Right renal pelvis (tissue), 4 donors: ENCODE results near the gene DNAJA2. TPM values are rescaled to one million over a fixed set of nuclear protein-coding genes. Genes with fewer than 3 reads are reported as not detected.
"Not testable (repeated sequence)": the region's sequence is repeated elsewhere in the genome, so short reads cannot be mapped to it uniquely, and the experiment has no call there.

ENCODE experiments used
- DNase-seq, 4 donors: peaks; one replicate each; pipeline ENCODE4 v3.0.0-alpha.2; 2013; ENCODE audit warnings: low read depth in 4 of 4, low spot score in 3 of 4, missing footprints in 1 of 4
- polyA plus RNA-seq, 4 donors: library from polyadenylated mRNA; unstranded; fragments of 120-200 nt; gene quantifications; one replicate each; pipeline ENCODE4 v1.2.1, GENCODE V29; 2013; ENCODE audit not compliant: insufficient read length in 4 of 4

Gene DNAJA2
- polyA plus RNA-seq = 10 to 100 TPM; 79.4 to 94.4 (median 92.0) TPM

DNA sequence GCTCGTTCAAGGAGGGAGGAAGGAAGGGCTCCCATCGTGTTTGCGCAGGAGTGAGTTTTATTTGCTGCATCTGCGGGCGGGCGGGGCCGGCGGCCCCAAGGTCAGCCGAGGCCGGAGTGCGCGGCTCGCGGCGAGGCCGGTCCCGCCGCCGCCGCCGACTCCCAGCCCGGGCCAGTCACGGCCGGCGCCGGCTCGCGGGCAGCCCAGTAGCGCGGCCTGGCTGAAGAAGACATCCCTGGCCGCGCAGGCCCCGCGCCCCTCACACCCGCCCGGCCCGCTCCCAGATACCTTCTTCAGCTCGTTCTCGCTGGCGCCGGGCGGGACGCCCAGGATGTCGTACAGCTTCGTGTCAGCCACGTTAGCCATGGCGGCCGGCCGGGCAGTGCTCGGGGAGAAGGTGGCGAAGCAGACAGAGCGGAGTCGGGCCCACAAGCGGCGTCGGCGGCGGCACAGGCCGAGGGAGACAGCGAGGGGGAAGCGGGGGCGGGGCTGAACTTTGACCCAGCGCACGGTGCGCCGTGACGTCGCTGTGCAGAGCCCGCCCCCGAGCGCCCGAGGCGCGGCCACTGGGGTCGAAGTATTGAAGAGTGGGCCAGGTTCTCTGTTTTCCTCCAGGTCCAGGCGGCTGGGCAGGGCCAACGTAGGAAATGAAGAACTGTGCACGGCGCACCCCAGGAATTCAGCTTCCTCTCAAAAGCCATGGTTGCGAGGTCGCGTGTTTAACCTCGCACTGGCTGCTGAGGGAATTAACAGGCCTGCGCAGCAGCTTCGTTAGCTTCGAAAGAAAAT is at the start of gene DNAJA2:
TSS of gene DNAJA2 (minus strand) at position 468 of the 789 bp plus-strand sequence. CDS start at position 366, 102 bp downstream.
- peak; percentile 84 to 95 (median 87) for DNase-seq

- no peak for DNase-seq
These were observed 46.1 kb upstream of the DNAJA2 start for GRCh38 chr16:47019568-47019967.

DNA sequence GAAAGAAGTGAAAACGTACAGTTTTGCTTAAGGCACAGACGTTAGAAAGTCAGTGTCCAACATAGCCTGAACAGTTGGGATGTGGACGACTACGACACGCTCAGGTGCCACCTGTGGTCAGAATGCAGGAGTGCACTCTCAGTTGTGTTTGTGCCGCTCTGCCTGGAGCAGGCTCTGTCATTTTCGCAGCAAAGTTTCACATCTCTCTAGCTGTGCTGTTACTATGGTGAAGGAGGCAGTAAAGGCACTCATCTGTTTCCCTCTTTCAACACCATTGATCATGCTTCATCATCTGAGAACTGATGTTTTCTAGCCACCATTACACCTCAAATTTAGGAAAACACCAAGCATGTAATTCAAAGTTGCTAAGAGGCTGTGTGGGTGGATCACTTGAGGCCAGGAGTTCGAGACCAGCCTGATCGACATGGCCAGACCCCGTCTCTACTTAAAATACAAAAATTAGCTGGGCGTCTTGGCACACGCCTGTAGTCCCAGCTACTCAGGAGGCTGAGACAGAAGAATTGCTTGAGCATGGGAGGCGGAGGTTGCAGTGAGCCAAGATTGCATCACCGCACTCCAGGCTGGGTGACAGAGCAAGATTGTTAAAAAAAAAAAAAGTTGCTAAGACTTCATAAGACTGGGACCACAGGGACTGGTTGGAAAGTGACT is 44.9 kb upstream of the DNAJA2 start:
- peak in 1 of 4 donors; percentile 26 for DNase-seq

DNA sequence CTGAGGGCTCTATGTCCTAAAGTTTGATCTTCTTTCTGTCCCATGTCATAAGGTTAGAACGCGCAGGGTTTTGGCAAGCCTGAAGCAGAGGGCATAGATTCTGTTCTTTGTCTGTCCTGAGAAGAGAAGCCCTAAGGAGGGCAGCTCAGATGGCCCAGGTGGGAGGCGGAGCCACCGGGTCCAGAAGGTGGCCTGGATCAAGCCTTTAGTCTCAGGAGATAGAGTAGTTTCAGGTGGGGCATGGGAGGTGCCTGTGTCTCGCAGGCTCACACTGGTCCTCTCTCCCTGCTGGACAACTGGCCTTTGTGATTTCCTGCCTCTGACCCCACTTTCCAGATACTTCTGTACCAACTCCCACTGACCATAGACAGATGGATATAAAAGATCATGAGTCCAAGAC is 44.2 kb upstream of the DNAJA2 start:
- no peak for DNase-seq

GRCh38 chr16:47016700-47017133 is 43.2 kb upstream of the DNAJA2 start:
- no peak for DNase-seq

GRCh38 chr16:47013910-47014309 is 40.4 kb upstream of the DNAJA2 start:
- DNase-seq = no peak

DNA sequence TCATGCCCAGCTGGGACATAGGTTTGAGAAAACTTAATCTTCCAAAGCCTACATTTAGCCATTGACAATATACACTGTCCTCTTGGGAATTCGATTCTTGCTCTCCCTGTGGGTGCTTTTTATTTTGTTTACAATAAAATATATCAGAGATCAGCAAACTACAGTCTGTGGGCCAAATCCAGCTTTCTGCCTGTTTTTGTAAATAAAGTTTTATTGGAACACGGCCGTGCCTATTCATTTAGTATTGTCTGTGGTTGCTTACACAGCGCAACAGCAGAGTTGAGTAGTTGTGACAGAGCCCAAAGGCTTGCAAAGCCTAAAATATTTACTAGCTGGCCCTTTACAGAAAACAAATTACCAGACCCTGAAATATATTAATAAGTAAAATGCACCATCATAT is 39.7 kb upstream of the DNAJA2 start:
- no peak for DNase-seq

DNA sequence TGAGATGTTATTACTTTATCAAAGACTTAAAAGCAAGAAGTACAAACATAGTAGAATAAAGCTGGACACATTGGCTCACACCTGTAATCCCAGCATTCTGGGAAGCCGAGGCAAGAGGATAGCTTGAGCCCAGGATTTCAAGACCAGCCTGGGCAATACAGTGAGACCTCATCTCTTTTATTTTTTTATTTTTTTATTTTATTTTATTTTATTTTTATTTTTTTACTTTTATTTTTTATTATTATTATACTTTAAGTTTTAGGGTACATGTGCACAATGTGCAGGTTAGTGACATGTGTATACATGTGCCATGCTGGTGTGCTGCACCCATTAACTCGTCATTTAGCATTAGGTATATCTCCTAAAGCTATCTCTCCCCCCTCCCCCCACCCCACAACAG is 37.3 kb upstream of the DNAJA2 start:
- not testable (repeated sequence) for DNase-seq

DNA sequence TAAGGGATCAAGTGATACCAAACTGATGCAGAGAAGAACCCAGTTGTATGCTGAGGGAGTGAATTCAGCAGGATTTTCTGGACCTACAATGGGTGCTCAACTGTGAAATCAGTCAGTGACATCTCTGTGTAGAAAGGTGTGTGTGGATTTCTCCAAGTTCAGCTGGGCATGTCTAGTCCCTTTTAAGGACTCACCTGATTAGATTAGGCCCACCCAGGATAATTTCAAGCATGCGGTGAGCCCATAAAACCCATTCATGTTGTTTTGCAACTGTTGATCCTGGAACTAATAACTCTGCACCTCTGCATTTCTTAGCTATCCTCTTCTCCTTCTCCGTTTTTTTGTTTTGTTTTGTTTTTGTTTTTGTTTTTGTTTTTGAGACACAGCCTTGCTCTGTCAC is 35.1 kb upstream of the DNAJA2 start:
- no peak for DNase-seq

DNA sequence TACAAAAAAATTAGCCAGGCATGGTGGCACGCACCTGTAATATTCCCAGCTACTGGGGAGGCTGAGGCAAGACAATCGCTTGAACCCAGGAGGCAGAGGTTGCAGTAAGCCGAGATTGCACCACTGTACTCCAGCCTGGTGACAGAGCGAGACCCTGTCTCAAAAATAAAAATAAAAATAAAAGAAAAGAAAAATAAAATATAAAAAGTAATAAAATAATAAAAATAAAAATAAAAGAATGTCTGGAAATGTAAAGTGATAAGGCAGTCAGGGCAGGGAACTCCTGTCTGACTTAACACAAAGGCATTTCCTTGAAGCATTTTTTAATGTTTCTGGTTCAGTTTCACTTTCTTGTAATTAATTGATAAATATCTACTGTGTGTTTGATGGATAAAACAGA is 34.7 kb upstream of the DNAJA2 start:
- DNase-seq = no peak

GRCh38 chr16:47004652-47005051 is 31.2 kb upstream of the DNAJA2 start:
- DNase-seq = no peak

DNA sequence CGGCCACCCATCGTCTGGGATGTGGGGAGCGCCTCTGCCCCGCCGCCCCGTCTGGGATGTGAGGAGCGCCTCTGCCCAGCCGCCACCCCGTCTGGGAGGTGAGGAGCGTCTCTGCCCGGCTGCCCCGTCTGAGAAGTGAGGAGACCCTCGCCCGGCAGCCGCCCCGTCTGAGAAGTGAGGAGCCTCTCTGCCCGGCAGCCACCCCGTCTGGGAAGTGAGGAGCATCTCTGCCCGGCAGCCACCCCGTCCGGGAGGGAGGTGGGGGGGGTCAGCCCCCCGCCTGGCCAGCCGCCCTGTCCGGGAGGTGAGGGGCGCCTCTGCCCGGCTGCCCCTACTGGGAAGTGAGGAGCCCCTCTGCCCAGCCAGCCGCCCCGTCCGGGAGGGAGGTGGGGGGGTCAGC is 26.6 kb upstream of the DNAJA2 start:
- DNase-seq = not testable (repeated sequence)

GRCh38 chr16:46997844-46998243 is 24.4 kb upstream of the DNAJA2 start:
- no peak for DNase-seq

GRCh38 chr16:46996952-46997458 is 23.5 kb upstream of the DNAJA2 start:
- DNase-seq = no peak

DNA sequence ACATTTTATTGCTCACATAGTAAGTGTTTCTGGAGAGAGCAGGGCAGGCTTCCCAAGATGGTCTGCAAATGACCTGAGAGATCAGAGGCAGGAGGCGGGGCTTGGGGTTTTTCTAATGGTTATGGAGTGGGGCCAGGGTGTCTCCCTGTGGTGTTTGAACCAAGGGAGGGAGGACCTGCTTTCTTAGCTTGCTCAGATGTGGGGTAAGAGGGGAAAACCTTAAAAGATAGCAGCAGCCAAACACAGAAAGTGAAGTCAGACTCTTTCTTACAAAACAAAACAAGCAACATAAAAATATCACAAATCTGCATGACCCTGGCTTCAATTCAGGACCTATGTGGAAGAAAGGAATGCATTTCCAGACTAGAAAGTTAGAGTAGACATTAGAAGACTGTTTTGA is 22.9 kb upstream of the DNAJA2 start:
- DNase-seq = no peak

DNA sequence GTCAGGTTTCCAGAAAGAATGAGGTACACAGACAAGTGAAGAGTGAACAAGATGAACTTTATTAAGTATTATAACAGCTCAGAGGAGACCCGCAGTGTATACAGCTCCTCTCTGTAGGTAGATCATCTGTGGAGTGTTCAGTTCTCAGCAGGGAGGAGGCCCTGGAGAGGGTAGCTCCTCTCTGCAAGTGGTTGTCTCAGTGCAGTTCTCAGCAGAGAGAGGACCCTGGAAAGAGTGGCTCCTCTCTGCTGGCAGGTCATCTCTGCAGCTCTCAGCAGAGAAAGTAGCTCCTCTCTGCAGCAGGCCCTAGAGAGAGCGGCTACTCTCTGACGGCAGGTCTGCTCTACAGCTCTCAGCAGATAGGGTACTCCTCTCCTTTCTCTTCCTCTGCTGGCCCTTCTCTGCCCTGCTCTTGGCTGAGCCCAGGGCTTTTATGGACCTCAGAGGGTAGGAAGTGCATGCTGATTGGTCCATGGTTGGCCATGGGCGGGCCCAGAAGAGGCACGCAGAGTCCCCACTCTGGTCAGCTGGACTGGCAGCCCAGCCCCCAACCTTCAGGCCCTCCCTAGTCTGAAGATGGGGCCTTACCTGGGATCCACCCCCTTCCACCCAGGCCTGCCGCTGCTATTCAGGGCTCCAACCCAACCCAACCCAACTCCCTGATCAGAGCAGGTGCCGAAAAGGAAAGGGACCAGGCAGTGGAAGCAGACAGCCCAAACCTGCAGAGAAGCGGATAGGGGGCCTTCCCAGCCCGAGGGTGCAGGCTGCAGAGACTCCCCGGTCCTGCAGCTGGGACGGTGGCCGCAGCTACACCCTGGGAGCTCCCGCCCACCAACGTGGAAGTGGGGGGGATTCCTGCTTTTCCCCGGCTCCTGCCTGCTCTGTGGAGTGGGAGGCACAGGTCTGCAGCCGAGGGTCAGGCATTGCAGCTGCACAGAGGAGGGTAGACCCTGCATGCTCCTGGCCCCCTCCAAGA is 18.5 kb upstream of the DNAJA2 start:
- no peak for DNase-seq

DNA sequence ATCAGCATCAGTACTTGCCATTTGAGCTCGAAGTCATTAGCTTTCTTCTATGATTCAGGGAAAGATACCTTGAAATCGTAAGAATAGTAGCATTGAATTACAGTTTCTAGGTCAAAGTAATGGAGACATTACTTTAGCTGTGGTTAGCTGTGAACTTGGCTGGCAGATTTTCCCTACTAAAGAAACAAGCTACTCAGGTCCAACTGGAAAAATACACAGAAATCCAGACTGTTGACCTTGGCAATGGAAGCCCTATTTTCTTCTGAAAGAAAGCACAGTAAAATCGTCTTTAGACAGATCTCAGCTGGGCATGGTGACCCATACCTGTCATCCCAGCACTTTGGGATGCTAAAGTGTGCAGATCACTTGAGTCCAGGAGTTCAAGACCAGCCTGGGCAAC is 13.4 kb upstream of the DNAJA2 start:
- DNase-seq = no peak

DNA sequence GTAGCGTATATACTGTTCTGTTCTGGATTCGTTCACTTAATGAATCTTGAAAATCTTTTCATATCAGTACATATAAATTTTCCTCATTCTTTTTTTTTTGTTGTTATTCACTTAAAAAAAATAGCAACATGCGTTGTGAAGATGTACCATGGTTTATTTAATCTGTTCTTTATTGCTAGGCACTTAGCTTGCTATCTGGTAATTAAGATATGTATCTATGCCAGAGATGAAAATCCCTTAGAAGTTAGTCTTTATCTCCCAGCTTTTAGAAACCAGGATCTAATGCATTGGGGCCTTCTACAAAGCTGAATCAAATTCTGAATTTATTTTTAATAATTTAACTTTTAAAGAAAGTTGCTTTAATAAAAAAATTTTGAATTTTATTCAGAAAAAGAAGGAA is 13.0 kb upstream of the DNAJA2 start:
- DNase-seq = no peak

GRCh38 chr16:46982335-46982734 is 8.9 kb upstream of the DNAJA2 start:
- no peak for DNase-seq

- no peak for DNase-seq
These were observed 7.5 kb upstream of the DNAJA2 start for GRCh38 chr16:46980926-46981325.

- DNase-seq = no peak
These were observed 3.1 kb upstream of the DNAJA2 start for GRCh38 chr16:46976550-46976949.
